ENCODE results near the gene POGK. TPM values are rescaled to one million over a fixed set of nuclear protein-coding genes. Genes with fewer than 3 reads are reported as not detected.

POGK gene, protein sequence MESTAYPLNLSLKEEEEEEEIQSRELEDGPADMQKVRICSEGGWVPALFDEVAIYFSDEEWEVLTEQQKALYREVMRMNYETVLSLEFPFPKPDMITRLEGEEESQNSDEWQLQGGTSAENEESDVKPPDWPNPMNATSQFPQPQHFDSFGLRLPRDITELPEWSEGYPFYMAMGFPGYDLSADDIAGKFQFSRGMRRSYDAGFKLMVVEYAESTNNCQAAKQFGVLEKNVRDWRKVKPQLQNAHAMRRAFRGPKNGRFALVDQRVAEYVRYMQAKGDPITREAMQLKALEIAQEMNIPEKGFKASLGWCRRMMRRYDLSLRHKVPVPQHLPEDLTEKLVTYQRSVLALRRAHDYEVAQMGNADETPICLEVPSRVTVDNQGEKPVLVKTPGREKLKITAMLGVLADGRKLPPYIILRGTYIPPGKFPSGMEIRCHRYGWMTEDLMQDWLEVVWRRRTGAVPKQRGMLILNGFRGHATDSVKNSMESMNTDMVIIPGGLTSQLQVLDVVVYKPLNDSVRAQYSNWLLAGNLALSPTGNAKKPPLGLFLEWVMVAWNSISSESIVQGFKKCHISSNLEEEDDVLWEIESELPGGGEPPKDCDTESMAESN
- total RNA-seq = 10 to 100 TPM; 48.9 to 49.6 TPM
- polyA plus RNA-seq (ENCODE audit: insufficient read length in 6 of 6) = 10 to 100 TPM; 52.0 to 60.1 (median 54.9) TPM
- long read RNA-seq, donor 1, full-length matches to known transcripts = 13 of 62 reads
- long read RNA-seq, donor 1, partial matches to known transcripts = 49 of 62 reads
- long read RNA-seq, donor 1, other reads (novel, unspliced or antisense) = 0 of 62 reads
- long read RNA-seq, donor 2, full-length matches to known transcripts = 9 of 9 reads
- long read RNA-seq, donor 2, partial matches to known transcripts = 0 of 9 reads
- long read RNA-seq, donor 2, other reads (novel, unspliced or antisense) = 0 of 9 reads
- long read RNA-seq, donor 3, full-length matches to known transcripts = 2 of 2 reads
- long read RNA-seq, donor 3, partial matches to known transcripts = 0 of 2 reads
- long read RNA-seq, donor 3, other reads (novel, unspliced or antisense) = 0 of 2 reads
- long read RNA-seq, donor 4, partial matches to known transcripts = 1 of 2 reads
- long read RNA-seq, donor 4, other reads (novel, unspliced or antisense) = 1 of 2 reads
- long read RNA-seq, donor 5, full-length matches to known transcripts = 11 of 26 reads
- long read RNA-seq, donor 5, partial matches to known transcripts = 15 of 26 reads
- long read RNA-seq, donor 5, other reads (novel, unspliced or antisense) = 0 of 26 reads
- long read RNA-seq, donor 6, full-length matches to known transcripts = 7 of 12 reads
- long read RNA-seq, donor 6, partial matches to known transcripts = 0 of 12 reads
- long read RNA-seq, donor 6, other reads (novel, unspliced or antisense) = 5 of 12 reads
- long read RNA-seq, donor 7, full-length matches to known transcripts = 4 of 30 reads
- long read RNA-seq, donor 7, partial matches to known transcripts = 20 of 30 reads
- long read RNA-seq, donor 7, other reads (novel, unspliced or antisense) = 6 of 30 reads
- long read RNA-seq, donor 8, full-length matches to known transcripts = 11 of 18 reads
- long read RNA-seq, donor 8, partial matches to known transcripts = 7 of 18 reads
- long read RNA-seq, donor 8, other reads (novel, unspliced or antisense) = 0 of 18 reads
- long read RNA-seq, donor 9 = 0 reads
- long read RNA-seq, donor 10, partial matches to known transcripts = 2 of 3 reads
- long read RNA-seq, donor 10, other reads (novel, unspliced or antisense) = 1 of 3 reads
- long read RNA-seq, donor 11, full-length matches to known transcripts = 4 of 15 reads
- long read RNA-seq, donor 11, partial matches to known transcripts = 6 of 15 reads
- long read RNA-seq, donor 11, other reads (novel, unspliced or antisense) = 5 of 15 reads
- long read RNA-seq, donor 12, full-length matches to known transcripts = 8 of 31 reads
- long read RNA-seq, donor 12, partial matches to known transcripts = 23 of 31 reads
- long read RNA-seq, donor 12, other reads (novel, unspliced or antisense) = 0 of 31 reads

DNA sequence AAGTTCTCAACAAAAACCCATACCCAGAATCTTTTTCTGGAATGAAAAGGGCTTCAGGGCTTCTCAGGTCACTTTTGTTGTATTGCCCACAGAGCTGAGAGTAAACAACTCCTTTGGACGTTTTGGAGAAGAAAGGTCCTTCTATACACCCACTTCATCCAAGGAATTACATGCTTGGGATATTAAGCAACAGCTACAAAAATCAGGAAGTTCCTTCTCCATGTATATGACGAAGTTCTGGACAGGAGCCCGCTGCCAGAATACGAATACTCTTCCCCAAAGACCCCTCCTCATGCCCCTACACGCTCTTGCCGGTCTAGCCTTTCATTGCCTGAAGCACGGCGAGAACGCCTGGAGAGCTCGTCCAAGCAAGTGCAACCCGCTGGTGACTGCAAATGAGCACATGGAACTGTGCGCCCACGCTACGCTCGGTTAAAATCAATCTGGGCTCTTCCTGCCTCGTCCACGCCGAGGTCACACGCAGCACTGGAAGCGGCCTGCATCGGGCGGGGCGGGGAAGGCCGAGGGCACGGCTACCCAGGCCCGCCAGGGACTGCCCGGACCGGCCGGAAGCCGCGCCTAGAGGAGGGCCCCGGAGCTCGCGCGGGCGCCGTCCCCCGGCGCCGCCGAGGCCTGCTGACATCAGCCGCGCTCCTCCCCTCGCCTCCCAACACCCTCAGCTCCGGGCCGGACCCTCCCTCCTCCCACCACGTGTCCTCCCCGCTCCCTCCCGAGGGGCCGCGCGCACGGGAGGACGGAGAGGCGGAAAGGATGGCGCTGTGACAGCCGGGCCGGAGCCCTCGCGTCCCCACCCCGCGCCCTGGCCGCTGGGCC, at the start of gene POGK:
POGK (plus strand) TSS at position 710 of the 834 bp plus-strand sequence. CDS start 1,482 bp downstream, outside the sequence.
- peak; percentile 90 to 98 (median 95) for DNase-seq
- Histone ChIP-seq H3K4me3 (peak within 1 kb of the TSS; percentile 65 to 81), H3K27ac (peak within 1 kb of the TSS; percentile 93 to 97), H3K27me3 (no peaks in the 10 kb centered on the region), H3K36me3 (peaks cover 0 to 30% of the 10 kb centered on the region in 2 donors), H3K9me3 (no peaks in the 10 kb centered on the region), H3K4me1 (peaks cover 33 to 54% of the 10 kb centered on the region in 2 donors)
- TF ChIP-seq CTCF (IDR thresholded peaks at IDR 0.05) = no peak
- ATAC-seq = peak; percentile 93
- intact Hi-C loops (cut with DNase I) = no loop called here

DNA sequence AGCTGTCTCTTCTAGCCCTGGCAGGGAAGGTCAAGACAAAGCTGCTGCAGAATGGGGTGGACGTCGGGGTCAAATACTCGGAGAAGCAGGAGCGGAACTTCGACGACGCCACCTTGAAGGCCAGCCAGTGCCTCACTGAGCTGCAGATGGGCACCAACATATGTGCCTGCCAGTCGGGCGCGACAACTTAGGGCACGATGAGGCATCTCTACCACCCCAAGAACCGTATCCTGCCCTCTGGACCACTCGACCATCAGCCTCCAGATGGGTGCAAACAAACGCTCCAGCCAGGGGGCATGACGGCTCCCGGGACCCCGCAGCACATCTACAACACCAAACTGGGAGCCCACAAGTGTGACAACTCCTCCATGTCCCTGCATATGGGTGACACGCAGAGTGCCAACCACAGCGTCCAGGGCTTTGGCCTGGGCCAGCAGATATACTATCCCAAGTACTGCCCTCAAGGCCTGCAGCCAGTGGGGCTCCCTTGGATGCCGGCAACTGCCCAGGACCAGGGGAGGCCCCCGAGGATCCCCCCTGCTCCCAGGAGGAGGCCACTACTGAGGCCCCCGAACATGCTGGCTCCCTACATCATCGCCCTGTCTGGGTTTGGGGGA, 42.5 kb upstream of the POGK start:
- H3K9me3 ChIP-seq = no peaks in the 10 kb centered on the region
- no peak for ATAC-seq
- H3K4me1 ChIP-seq = no peaks in the 10 kb centered on the region
- H3K27me3 ChIP-seq = no peaks in the 10 kb centered on the region
- no peak for TF ChIP-seq CTCF (IDR thresholded peaks at IDR 0.05)
- no peak overlapping the region for H3K4me3 ChIP-seq
- intact Hi-C loops (cut with DNase I) = no loop called here
- H3K36me3 ChIP-seq = no peaks in the 10 kb centered on the region
- no peak overlapping the region for H3K27ac ChIP-seq
- DNase-seq = peak in 1 of 4 donors; percentile 64

DNA sequence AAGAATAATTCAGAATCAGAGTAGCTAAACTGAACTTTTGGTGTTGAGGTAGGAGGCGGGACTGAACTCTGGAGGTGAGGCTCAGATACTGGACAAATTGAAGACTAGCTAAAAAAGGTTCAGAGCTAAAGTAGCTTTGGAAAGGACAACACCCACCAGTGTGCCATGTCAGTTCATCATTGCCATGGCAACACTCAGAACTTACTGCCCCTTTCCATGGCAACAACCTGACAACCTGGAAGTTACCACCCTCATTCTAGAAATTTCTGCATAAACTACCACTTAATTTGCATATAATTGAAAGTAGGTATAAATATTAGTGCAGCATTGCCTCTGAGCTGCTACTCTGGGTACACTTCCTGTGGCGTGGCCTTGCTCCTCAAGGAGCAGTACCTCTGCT, 30.3 kb upstream of the POGK start:
- Histone ChIP-seq H3K4me3 (no peak overlapping the region), H3K36me3 (no peaks in the 10 kb centered on the region), H3K4me1 (no peaks in the 10 kb centered on the region), H3K27ac (no peak overlapping the region), H3K27me3 (no peaks in the 10 kb centered on the region), H3K9me3 (no peaks in the 10 kb centered on the region)
- intact Hi-C loops (cut with DNase I) = no loop called here
- ATAC-seq (no peak), DNase-seq (no peak)
- TF ChIP-seq CTCF (IDR thresholded peaks at IDR 0.05) = no peak

Data from left lung (tissue), 14 donors.